ENCODE results near the gene PACSIN3.

DNA sequence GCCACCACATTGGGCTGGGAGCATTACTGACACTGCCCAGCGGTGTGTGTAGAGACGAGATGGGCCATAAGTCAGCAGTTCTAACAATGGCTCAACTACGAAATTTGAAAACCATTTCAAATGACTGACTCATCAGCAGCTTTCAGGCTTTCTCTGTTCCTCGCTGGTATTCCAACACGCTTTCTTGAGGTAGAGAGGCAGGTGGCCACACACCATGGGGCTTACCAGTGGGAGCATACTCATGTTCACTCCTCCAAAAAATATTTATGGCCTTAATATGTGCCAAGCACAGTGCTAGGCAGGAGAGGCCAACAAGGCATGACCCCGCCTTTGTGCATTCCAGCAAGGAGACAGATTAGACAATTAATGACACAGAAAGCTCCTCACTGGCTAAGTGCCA, 29.9 kb downstream of the PACSIN3 start:
- TF ChIP-seq CTCF (IDR thresholded peaks at IDR 0.05; ENCODE audit: low read depth, low read length) (no peak), EZH2phosphoT487 (IDR thresholded peaks at IDR 0.05; ENCODE audit: low read depth) (no peak)

All from OCI-LY3 (cell line).